T47D (cell line): Measurements from ENCODE around the gene DHRS3.
"Not testable (repeated sequence)": the region's sequence is repeated elsewhere in the genome, so short reads cannot be mapped to it uniquely, and the experiment has no call there.

ENCODE experiments used
- DNase-seq, 2 experiments: peaks; one replicate each; pipeline versions ENCODE4 v3.0.0 to v3.0.0-alpha.2; 2011 to 2012; ENCODE audit warnings: low read depth in 1 of 2, low spot score in 1 of 2
- JUND ChIP-seq: IDR thresholded peaks from 2 replicates; pipeline ENCODE4 v1.6.1; 2012; ENCODE audit warnings: low read depth
- in situ Hi-C: cut with HindIII; loops from 2 replicates; pipeline ENCODE4 v1.10.0; 2016; ENCODE audit warnings: low sequenced_read_pairs, low pct_unique_long_range_greater_than_20kb

Gene DHRS3

DNA sequence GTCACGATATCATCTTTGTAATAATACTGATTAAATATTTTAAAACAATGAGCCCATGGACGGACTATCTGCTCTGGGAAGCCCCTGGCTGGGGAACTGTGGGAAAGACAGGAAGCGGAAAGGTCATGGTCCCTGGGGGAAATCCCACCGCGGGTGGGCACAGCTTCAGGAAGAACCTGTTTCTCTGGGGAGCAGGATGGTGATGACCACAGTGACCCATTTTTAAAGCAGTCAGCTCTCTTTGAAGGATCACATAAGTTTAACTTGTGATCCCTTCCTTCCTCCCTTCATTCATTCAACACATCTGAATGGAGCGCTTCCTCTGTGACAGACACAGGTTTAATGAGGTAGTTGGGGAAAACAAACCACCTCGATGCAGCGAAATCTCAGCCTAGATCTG lies 73.0 kb downstream of the DHRS3 start:
- no peak for DNase-seq
- in situ Hi-C loops = no loop called here
- no peak for TF ChIP-seq JUND

- TF ChIP-seq JUND = no peak
- in situ Hi-C loops = no loop called here
These were observed 73.7 kb downstream of the DHRS3 start for GRCh38 chr1:12544357-12544756.

DNA sequence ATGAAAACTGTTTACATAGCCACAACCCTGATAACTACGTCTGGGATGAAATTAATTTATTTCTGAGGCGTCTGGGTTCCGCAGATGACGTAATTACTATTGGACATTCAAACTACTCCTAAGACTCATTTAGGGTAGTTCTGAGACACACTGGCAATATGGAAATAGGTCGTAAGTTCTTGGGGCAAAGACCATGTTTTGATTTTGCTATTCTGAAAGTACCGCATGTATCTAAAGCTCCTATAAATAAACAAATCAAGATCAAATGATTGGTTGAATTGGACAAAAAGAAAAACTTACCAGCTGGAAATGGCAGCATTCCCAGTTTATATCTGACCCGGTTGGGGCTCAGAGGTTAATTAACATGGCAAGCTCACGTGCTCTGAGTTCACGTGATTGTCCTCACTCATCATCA lies 74.3 kb downstream of the DHRS3 start:
- no peak for DNase-seq
- in situ Hi-C loops = no loop called here
- TF ChIP-seq JUND = no peak

More at GRCh38 chr1:12544357-12544756, 73.7 kb downstream of the DHRS3 start:
- no peak for DNase-seq

DNA sequence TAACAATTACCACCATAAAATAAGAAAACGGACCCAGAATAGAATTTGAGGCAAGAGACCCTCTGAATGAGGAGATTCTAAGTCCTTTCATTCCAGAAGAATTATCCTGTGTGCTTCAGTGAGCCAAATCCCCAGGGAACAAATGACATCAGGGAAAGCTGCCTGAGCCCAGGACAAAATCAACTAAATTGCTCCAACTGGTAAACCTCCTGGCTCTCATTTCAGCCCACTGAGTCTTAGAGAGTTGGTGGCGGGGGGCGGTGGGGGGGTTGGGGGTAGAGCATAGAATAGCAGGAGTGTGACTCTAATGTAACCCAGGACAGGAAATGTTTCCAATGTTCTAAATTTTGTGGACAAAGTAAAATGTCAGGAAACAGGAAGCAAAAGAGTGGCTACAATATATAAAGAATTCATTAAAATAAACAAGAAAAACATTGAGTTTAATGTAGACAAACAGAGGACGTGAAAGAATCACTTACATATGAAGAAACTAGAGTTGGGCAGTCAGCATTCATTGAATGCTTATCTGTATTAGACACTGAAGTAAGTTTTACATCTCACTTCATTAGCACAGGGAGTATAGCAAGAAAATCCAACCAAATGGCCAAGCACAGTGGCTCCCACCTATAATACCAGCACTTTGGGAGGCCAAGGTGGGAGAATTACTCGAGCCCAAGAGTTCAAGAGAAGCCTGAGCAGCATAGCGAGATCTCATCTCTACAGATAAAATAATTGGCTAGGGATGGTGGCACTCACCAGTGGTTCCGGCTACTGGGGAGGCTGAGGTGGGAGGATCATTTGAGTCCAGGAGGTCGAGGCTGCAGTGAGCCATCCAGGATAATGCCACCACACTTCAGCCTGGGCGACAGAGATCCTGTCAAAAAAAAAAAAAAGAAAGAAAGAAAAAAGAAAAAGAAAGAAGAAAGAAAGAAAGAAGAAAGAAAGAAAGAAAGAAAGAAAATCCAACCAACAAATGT lies 75.1 kb downstream of the DHRS3 start:
- no peak for DNase-seq
- no peak for TF ChIP-seq JUND
- in situ Hi-C loops = no loop called here

- no peak for TF ChIP-seq JUND
- in situ Hi-C loops = no loop called here
- no peak for DNase-seq
These were observed 75.9 kb downstream of the DHRS3 start for GRCh38 chr1:12542138-12542465.

DNA sequence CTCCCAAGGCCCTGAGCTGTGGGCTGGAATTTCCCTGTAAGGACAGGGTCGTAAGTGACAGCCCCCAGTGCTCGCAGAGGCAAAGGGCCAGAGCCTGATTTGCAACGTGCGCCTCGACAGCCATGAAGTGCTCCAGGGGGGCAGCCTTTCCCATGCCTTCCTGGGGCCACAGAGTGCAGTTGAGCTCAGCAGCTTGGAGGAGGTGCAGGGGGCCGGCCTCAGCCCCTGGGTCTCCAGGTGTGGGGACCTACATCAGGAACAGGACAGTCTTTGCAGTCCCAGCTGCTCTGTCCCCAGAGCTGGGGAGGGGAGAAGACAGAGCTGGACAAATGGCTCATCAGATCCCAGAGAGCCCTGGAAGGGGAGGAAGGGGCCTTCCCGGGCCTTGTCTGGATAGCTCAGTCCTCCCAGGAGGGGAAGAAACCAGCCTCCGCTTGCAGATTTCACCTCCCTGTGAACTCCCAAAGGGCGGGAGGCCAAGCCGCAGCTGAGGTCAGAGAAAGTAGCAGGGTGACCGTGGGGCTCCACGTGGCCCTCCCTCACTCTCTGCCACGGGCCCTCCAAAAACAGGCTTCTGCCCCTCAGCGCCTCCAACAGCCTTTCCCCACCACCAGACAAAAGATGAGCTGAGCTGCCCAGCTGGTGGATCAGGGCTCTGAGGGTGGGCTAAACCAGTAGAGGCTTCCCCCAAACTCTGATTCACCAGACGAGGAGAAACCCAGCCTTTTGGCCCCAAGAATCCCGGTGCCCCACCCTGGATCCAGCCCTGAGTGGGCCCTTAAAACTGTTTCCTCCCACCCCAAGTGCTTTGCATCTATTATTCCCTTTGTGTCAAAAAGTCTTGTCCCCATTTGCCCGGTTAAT lies 76.5 kb downstream of the DHRS3 start:
- in situ Hi-C loops = no loop called here

DNA sequence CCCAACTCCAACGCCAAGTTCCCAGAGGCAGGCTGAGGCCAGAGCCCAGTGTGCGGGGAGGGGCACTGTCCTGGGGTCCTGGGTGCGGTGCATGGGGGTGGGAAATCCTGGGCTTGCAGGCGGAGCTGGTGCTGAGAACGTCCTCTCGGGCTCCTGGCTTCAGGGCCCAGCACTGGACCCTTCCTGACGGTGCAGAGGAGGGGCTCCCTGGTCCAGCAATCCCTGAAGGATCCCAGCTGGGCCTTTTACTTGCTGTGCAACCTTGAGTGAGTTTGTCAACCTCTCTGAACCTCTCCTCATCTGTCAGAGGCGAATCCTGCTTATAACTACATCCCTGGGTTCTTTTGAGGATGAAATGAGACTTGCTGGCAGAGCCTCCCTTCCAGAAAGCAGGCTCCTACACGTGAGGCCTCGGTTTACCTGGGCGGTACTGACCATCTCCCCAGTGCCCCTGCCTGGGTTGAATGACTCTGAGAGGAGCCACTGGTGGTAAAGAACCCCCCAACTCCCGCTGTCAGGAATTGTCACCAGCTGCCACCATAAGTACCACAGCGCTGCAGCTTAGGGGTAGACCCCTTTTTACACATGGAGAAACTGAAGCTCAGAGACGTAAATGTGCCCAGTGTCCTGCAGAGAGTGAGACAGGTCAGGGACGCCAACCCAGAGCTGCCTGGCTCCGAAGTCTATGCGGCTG lies 77.3 kb downstream of the DHRS3 start:
- DNase-seq = no peak
- no peak for TF ChIP-seq JUND
- in situ Hi-C loops = no loop called here

More for the DNA sequence above, 76.5 kb downstream of the DHRS3 start:
- DNase-seq = no peak
- TF ChIP-seq JUND = no peak

GRCh38 chr1:12539705-12540579 lies 78.1 kb downstream of the DHRS3 start:
- no peak for DNase-seq
- in situ Hi-C loops = no loop called here
- no peak for TF ChIP-seq JUND

DNA sequence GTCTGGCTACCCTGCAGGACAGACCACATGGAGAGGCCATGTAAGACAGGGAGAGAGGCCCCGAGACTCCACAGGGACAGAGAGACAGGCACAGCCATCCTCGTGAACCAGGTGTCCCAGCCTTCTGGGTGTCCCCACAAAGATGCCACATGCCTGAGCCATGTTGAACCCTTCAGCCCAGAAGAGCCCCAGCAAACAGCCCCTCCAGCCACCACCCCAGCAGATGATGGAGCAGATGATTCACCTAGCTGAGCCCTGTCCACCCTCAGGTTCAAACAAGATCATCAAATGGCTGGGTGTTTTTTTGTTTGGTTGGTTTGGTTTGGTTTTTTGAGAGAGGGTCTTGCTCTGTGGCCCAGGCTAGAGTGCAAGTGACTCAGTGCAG lies 78.7 kb downstream of the DHRS3 start:
- no peak for DNase-seq
- in situ Hi-C loops = no loop called here

DNA sequence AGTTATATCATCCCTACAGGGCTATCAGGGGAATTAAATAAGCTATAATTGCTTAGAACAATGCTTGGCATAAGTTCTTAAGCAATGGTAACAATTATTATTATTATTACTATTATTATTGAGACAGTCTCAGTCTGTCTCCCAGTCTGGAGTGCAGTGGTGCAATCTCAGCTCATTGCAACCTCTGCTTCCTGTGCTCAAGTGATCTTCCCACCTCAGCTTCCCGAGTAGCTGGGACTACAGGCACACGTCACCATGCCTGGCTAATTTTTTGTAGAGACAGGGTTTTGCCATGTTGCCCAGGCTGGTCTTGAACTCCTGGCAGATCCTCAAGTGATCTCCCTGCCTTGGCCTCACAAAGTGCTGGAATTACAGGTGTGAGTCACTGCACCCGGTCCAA lies 79.5 kb downstream of the DHRS3 start:
- DNase-seq, in situ Hi-C loops: not testable (repeated sequence)

More for the DNA sequence above, 78.7 kb downstream of the DHRS3 start:
- TF ChIP-seq JUND = no peak

DNA sequence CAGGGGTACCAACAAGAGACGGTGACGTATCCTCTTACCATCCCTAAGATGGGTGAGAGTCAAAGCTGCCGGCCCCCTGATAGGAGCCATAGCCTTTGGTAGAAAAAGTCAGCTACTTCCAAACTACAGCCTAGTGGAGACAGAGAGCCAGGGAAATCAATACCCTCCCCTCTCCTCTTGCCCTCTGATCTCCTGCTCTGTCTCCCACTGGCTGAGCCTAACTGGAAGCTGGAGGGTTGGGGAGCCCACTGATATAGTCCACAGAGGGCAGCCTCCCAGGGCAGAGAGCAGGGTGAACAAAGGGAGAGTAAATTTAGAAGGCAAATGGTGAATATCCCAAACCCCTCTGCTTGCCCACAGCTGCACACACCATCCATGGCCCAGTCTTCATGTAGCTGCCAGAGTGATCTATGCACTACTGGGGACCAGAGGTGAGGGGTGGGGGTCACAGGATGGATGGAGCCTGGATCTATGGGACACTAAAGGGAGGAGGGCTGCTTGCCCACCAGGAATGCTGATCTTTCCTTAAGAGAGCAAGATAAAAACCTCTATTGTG lies 80.0 kb downstream of the DHRS3 start:
- in situ Hi-C loops = no loop called here
- TF ChIP-seq JUND = no peak
- no peak for DNase-seq

GRCh38 chr1:12537294-12537693 lies 80.7 kb downstream of the DHRS3 start:
- in situ Hi-C loops = no loop called here
- TF ChIP-seq JUND = no peak

More at GRCh38 chr1:12537294-12537693, 80.7 kb downstream of the DHRS3 start:
- DNase-seq = no peak
